Amniotic stem cell (primary cell): ENCODE data around the gene GAB2.

Experiments
- DNase-seq: peaks from one replicate; lab custom pipeline; 2025; lab: John Stamatoyannopoulos, UW

Gene GAB2

DNA sequence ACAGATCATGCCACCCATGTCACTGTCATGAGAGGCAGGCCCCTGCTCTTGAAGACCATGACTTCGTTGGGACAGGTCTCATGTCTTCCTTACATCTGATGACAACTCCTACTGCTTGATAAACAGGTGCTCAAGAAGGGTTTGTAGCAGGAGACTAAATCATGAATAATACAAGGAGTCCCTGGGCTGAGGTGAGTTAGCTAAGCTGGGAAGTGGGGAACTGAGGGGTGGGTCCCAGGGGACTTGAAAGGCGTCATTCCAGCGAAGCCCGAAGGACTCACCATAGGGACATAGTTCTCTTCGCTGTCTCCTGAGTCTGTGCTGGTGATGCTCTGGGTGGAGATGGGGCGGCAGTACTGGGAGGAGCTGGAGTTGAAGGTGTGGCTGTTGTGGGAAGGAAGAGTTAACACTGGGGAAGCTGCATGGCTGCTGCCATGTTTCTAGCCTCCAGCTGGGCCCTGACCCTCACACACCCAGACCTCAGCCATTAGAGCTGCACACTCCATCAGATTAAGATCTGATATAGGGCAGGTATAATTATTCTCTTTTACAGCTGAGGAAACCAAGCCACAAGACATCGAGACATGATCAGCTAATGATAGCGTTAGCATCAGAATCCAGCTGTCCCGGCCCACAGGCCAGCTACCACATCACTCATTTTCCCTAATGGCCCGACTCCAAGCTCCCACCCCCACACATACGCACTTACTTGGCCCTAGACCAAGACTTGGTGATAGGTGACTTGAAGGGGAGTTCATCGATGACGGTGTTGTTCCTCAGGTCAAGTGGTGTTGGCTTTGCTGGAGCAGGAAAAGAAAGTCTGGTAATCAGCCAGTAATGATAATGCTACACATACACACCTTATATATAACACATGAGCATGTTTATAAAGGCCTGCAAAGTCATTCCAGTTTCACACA, 196.0 kb downstream of the GAB2 start:
- DNase-seq, result no peak

DNA sequence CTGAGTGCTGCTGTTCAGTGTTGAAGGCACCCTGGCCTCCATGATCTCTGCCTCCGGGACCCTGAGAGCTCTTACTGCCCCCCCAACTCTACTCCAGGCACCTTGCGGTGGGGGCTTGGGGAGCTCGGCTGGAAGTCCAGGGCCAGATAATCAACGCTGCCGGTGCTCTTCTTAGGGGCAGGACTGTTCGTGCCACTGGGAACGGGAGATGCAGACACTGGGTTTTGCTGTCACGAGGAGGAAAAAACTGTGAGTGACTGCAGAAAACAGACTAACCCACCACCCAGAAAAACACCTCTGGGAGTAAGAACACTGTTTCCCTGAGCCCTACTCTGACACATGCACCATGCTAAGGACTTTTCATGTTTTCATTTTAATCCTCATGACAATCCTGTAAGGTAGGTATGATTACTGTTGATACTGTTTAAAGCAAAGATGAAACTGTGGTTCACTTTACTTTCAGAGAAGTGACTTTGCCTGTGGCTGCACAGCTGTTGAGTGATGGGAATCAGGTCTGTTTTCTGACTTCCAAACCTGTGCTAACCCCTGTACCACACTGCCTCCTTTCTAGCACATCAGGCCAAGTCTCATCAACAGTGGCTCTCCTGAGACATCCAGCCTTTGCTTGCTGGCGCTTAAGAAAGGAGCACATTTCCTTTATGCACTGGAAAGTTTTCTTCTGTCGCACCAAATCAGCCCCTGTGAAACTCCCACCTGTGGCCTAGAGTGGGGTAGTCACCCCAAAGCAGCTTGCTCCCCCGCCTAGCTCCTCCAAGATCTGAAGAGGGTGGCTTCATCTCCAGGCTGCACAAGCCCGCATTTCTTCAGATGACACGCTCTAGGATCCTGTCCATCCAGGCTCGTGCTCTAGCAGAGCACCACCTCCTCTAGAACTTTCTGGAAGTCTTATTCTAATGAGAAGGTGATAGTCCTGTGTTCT, 197.1 kb downstream of the GAB2 start:
- no peak for DNase-seq

- DNase-seq, result no peak
Measured at GRCh38 chr11:78219493-78220217, 198.0 kb downstream of the GAB2 start.

DNA sequence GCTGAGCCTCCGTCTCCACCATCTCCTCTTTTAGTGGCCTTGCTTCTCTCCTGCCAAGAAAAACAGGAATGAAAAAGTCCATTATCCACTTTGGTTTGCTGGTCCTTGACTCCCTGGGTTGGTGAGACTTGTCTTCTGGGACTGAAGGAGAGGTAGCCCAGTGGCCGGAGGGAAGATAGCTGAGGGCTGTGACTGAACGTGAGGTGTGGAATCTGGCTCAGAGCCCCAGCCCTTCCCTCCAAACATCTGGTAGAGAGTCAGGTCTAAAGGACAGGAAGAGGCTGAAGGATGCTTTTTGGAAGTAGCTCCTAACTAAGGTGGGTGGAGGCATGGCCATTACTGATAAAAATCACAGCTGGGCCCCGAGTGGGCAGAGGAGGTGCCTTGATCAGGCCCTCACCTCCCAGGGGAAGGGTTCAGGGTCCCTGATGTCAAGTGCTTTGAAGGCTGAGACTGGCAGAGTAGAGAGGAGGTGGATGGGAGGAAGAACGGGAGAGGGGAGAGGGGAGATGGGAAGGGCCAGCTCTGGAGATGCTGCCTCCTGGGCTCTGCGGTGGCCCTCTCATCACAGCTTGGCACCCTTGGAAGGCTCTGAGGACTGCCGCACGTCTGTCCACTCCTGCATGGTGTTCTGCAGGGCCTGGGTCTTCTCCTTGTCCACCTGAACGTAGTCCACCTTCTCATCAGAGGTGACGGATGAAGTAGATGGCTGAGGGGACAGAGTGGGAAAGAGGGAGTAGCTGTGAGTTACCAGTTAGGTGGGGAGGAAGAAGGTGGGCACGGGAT, 198.7 kb downstream of the GAB2 start:
- DNase-seq, result no peak

DNA sequence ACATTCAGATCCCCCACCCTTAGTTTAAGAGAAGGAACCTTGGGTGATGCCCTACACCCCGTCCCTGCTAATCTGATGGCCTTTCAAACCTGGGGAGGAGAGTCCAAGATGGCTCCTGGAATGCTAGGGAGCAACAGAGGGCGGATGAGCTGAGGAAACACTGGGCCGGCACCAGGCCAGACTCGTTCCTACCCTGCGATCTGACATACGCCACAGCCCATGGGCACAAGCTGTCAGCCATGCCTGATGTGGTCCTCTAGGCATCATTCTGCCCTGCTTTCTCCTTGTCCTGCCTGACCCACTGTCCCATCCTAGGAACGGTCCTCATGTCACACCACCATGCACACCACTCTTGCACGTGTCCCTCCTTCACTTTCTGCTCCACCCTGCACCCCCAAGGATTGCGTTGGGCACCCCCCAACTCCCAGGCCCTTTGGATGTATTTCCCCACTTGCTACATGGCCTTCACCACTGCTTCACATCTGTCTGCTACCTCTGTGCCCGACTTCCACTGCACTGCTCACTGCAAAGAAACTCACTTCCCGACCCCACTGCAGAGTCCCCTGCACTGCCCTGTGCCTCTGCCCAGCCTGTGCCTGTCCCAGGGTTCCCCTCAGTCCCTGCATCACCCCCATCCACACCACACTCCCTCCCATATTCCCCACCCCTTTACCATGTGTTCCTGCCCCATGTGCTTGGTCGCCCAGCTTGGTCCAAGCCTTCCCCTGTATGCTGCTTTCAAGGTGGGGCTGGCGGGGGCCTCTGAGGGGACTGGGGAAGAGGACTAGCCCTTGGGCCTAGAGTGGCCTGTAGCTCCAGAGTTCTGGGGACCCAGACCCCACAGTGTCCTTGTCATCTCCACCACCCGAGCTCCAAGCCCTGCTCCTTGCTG, 199.7 kb downstream of the GAB2 start:
- no peak for DNase-seq

GRCh38 chr11:78216571-78217287, 200.9 kb downstream of the GAB2 start:
- no peak for DNase-seq

DNA sequence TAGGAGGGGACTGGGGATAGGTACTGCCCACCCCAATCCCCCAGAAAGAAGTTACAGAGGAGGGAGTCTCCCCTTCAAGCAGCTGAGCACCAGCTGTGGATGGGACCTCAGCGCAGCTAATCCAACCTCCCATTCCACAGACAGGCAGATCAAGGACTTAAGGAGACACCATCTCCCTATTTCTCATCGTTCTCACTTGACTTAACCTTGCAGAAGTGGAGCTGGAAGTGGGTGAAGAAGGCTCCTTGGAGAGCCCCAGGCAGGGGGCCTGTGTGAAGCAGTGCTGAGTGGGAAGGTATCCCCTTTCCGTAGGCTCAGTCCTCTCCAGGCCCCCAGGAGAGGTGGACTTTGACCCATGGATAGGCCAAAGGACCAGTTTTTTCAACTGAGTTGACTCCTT, 201.6 kb downstream of the GAB2 start:
- DNase-seq, result no peak

DNA sequence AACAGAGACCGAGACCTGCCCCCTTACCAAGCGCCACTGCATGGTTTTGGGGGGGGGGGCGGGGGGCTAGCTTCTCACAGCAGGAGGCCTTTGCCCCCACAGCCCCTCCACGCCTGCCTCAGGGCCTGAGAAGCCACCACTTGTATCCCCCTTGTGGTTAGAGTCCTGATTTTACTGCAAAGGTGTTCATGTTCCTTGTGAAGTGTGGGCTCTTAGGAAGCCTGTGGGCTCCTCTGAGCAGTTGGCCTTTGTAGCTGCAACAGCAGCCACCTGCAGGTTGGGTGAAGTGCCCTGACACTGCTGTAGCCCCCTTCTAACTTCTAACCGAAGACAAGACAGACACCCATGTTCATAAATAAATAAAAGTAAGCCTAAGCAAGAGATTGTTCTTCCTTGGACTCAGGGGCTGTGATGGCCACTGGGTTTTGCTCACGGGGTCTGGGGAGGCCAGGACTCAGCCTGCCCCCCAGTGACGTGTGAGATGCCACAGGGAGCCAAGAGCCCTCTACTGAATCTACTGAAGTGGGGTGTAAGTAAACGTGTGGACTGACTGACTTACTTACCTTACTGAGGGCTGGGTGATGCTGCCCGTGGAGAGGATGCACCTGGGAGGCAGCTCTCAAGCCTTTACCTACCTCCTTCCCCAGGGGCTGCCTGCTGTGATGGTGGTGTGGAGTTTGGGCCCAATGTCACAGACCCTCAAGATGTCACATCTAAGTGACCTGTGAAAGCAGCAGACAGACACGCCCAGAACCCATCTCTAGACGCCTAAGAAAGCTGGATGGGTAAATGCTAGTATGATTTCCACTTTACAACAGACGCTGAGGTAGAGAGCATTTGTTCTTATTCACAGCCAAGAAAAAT, 203.1 kb downstream of the GAB2 start:
- no peak for DNase-seq

DNA sequence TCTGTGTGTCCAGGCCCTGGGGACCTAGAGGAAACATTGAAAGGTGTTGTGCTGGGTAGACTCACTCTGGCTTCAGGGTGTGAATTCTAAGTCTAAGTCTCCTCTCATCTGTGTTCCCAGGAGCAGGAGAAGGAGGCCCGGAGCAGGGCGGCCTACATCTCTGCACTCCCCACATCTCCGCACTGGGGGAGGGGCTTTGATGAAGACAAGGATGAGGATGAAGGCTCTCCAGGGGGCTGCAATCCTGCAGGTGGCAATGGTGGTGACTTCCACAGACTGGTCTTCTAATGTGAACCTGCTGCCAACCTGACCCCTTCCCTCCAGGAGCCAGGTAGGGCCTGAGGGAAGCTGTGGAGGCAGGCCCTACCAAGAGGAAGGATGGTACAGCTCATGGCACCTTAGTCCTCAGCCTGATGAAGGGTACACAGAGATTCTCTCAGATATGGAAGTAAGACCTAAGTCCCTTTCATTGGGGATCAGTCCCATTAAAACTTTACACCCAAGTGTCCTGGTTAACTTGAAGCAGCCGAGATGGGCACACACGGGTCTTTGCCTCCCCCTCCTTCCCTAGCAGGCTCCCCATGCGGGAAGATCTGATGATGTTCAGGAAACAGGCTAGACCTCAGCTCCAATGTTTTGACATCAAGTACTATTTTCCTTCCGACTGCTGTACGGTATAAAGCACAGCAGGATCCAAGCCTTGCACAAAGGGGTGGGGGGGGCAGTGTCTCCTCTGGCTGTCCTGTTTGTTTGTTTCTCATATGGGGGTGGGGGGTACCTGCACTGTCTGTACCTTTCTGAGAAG, 203.9 kb downstream of the GAB2 start:
- no peak for DNase-seq

DNA sequence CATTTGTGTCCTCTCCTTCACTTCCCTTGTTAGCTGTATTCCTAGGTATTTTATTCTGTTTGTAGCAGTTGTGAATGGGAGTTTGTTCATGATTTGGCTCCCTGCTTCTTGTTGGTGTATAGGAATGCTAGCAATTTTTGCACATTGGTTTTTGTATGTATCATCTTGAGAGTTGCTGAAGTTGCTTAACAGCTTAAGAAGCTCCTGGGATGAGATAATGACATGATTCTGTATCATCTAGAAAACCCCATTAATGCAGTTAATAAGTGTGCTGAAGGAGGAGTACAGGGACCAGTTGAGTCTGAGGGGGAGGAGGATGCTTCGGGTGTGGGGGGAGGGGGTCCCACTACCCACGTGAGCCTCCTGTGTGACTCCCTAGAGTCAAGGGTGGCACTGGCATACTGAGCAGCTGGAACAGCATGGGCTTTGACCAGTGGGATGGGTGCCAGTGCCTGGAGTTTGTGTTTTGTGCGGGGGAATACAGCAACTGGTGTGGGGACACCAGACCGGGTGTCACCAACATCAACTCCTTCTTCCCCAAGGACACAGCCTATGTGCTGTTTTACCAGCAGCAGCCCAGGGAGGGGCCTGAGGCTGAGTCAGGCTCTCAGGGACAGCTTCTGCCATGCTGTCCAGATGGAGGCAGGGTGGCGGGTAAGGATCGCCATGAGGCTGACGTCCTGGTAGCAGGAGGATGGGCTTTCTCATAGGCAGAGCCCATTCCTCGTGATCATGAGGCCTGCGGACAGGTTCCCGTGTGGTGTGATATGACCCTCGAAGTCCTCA, 204.8 kb downstream of the GAB2 start:
- no peak for DNase-seq

DNA sequence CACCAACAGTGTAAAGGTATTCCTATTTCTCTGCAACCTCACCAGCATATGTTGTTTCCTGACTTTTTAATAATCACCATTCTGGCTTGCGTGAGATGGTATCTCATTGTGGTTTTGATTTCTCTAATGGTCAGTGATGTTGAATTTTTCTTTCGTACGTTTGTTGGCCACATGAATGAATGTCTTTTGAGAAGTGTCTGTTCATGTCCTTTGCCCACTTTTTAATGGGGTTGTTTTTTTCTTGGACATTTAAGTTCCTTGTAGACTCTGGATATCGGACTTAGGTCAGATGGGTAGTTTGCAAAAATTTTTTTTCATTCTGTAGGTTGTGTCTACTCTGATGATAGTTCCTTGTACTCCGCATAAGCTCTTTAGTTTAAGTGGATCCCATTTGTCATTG, 206.1 kb downstream of the GAB2 start:
- DNase-seq, result no peak

DNA sequence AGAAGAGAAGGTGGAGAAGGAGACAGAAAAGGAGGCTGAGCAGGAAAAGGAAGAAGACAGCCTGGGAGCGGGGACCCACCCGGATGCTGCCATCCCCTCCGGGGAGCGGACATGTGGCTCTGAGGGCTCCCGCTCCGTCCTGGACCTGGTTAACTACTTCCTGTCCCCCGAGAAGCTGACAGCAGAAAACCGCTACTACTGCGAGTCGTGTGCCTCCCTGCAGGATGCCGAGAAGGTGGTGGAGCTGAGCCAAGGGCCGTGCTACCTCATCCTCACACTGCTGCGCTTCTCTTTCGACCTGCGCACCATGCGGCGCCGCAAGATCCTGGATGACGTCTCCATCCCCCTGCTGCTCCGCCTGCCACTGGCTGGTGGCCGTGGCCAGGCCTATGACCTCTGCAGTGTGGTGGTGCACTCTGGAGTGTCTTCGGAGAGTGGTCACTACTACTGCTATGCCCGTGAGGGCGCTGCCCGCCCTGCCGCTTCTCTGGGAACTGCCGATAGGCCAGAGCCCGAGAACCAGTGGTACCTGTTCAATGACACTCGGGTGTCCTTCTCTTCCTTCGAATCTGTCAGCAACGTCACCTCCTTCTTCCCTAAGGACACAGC, 207.5 kb downstream of the GAB2 start:
- no peak for DNase-seq

- no peak for DNase-seq
Measured at GRCh38 chr11:78209478-78209877, 208.1 kb downstream of the GAB2 start.

GRCh38 chr11:78208257-78209165, 209.1 kb downstream of the GAB2 start:
- no peak for DNase-seq

- no peak for DNase-seq
Measured at GRCh38 chr11:78207532-78208256, 209.9 kb downstream of the GAB2 start.
